MM.1S (cell line): ENCODE results near the gene IREB2.

Experiments
- EZH2 ChIP-seq: fragments of 300-600 bp; sonication (generic); optimal IDR thresholded peaks from 2 replicates; pipeline ENCODE3; 2017; ENCODE audit warnings: low read depth, mild to moderate bottlenecking, antibody characterized with exemption, low read length, mixed read lengths
- EZH2phosphoT487 ChIP-seq: fragments of 300-600 bp; sonication (generic); IDR thresholded peaks from 2 replicates; pipeline ENCODE4 v1.6.1; 2018; ENCODE audit warnings: antibody characterized with exemption, low read length
- TF ChIP-seq, protein P1 (sequence below): fragments of 300-600 bp; sonication (generic); IDR thresholded peaks from 2 replicates; pipeline ENCODE4 v1.5.1; 2016; ENCODE audit warnings: antibody characterized with exemption, low read length, mixed read lengths

DNA sequence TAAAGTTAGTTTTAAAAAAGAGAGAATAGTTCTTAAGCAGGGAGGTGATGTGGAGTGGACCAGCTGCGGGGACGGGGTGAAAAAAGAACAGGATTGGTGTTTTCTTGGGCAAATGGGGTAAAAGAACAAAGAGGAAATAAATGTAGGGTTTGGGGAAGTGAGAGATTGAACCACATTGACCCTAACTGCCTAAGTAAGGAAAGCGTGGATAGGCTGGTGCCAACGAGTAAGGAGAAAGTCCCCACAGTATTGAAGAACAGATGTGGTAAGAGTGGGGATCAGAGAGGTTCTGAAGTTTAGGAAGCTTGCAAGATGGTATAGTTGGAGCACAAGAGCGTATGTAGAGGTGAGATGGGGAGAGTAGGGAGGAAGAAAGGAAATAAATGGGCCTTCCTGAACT lies 17.0 kb downstream of the IREB2 start:
- TF ChIP-seq, protein P1, sequence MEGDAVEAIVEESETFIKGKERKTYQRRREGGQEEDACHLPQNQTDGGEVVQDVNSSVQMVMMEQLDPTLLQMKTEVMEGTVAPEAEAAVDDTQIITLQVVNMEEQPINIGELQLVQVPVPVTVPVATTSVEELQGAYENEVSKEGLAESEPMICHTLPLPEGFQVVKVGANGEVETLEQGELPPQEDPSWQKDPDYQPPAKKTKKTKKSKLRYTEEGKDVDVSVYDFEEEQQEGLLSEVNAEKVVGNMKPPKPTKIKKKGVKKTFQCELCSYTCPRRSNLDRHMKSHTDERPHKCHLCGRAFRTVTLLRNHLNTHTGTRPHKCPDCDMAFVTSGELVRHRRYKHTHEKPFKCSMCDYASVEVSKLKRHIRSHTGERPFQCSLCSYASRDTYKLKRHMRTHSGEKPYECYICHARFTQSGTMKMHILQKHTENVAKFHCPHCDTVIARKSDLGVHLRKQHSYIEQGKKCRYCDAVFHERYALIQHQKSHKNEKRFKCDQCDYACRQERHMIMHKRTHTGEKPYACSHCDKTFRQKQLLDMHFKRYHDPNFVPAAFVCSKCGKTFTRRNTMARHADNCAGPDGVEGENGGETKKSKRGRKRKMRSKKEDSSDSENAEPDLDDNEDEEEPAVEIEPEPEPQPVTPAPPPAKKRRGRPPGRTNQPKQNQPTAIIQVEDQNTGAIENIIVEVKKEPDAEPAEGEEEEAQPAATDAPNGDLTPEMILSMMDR, result no peak
- TF ChIP-seq EZH2, result no peak
- no peak for TF ChIP-seq EZH2phosphoT487
